ENCODE results near the gene FBXO44.

DNA sequence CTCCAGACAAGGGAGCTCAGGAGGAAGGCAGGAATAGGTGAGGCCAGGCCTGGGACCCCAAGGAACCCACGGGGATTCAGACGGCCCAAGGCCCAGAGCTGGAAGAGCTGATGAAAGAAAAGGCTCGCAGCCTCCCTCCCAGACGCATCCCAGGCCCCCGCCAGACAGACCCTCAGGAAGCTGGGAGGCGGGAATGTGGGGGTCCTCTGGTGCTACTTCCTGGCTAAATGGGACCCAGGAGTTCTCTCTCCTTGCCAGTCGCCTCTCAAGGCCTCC is 878 bp upstream of the FBXO44 start:
- TF ChIP-seq, protein P1, sequence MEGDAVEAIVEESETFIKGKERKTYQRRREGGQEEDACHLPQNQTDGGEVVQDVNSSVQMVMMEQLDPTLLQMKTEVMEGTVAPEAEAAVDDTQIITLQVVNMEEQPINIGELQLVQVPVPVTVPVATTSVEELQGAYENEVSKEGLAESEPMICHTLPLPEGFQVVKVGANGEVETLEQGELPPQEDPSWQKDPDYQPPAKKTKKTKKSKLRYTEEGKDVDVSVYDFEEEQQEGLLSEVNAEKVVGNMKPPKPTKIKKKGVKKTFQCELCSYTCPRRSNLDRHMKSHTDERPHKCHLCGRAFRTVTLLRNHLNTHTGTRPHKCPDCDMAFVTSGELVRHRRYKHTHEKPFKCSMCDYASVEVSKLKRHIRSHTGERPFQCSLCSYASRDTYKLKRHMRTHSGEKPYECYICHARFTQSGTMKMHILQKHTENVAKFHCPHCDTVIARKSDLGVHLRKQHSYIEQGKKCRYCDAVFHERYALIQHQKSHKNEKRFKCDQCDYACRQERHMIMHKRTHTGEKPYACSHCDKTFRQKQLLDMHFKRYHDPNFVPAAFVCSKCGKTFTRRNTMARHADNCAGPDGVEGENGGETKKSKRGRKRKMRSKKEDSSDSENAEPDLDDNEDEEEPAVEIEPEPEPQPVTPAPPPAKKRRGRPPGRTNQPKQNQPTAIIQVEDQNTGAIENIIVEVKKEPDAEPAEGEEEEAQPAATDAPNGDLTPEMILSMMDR (IDR thresholded peaks at IDR 0.05; ENCODE audit: low read length): no peak
- TF ChIP-seq EZH2 (IDR thresholded peaks at IDR 0.05; ENCODE audit: borderline replicate concordance, low read length): no peak
